ENCODE measurements around the gene LNX2. TPM values are rescaled to one million over a fixed set of nuclear protein-coding genes. Genes with fewer than 3 reads are reported as not detected.

Gene LNX2
- total and polyA plus RNA-seq, 12 donors, result 2.9 to 26.5 (median 16.6) TPM

DNA sequence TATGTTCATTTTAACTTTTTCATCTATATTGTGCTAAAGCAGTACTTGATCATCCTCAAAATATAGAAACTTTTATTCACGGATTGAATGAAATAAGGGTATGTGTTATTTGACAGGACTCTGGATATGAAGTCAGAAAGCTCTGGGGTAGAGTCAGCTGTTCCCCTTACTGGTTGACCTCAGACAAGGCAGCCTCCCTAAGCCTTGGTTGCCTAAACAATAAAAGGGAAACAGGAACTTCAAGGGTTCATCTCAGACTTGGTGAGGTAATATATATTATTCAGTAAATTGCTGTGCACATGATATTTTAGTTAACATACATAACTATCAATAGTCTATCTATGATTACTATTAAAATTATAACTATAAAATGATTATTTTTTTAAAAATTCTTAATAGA is 14.9 kb upstream of the LNX2 start:
- DNase-seq, result no peak
- TF ChIP-seq CTCF (IDR thresholded peaks at IDR 0.05) (no peak), POLR2A (IDR thresholded peaks at IDR 0.05) (no peak)
- 85 to 91% (median 89%) methylated on average over 1 of the region's 1 CpG for whole genome bisulfite sequencing, 4 donors
- H3K9me3 ChIP-seq (replicated peaks in 1 of 3), result no peaks in the 10 kb centered on the region
- no peaks in the 10 kb centered on the region for H3K36me3 ChIP-seq (replicated peaks in 1 of 2)
- H3K4me3 ChIP-seq, result no peak overlapping the region
- H3K4me1 ChIP-seq (replicated peaks in 1 of 2), result peaks cover 26 to 53% of the 10 kb centered on the region in 2 donors
- intact Hi-C loops (cut with DNase I), result no loop called here
- H3K27ac ChIP-seq, result no peak overlapping the region
- no peaks in the 10 kb centered on the region for H3K27me3 ChIP-seq

DNA sequence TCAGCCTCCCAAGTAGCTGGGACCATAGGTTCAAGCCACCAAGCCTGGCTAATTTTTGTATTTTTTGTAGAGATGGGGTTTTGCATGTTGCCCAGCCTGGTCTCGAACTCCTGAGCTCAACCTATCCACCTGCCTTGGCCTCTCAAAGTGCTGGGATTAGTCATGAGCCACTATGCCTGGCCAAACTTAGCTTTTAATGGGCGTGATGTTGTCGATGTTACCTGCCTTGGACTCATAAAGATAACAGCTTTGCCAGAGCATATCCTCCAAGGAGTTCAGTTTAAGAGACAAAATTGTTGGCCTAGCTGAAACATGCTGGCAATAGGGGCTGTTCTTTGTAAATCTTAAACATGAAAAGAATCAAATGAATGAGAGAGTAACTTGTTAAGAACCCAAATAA is 14.5 kb upstream of the LNX2 start:
- WGBS, 4 donors, result 83 to 93% (median 86%) methylated on average over 3 of the region's 3 CpGs
- no peaks in the 10 kb centered on the region for H3K9me3 ChIP-seq (replicated peaks in 1 of 3)
- no peak overlapping the region for H3K4me3 ChIP-seq
- intact Hi-C loops (cut with DNase I), result no loop called here
- no peaks in the 10 kb centered on the region for H3K27me3 ChIP-seq
- H3K27ac ChIP-seq, result peak overlapping the region in 1 of 5 donors; percentile 22
- no peaks in the 10 kb centered on the region for H3K36me3 ChIP-seq (replicated peaks in 1 of 2)
- no peak for TF ChIP-seq POLR2A (IDR thresholded peaks at IDR 0.05)
- TF ChIP-seq CTCF (IDR thresholded peaks at IDR 0.05), result no peak
- DNase-seq, result no peak
- H3K4me1 ChIP-seq (replicated peaks in 1 of 2), result peaks cover 25 to 52% of the 10 kb centered on the region in 2 donors

DNA sequence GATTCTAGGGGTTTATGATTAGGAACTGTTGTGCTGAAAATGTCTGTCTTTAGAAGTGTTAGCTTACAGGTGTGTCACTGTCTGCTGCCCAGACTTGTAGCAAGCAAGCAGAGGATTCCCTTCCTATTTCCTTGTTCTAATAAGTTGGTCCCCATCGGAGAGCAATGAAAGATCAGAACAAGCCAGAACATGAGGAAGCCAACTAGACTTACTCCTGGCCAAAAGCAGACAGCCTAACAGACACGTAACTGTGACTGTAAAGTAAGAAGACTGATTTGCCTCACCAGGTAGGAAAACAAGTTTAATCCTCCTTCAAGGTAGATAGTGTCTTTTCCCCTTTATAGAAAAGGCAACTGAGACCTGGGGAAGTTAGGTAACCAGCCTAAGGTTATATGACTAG is 13.9 kb upstream of the LNX2 start:
- no peaks in the 10 kb centered on the region for H3K27me3 ChIP-seq
- H3K4me3 ChIP-seq, result no peak overlapping the region
- H3K9me3 ChIP-seq (replicated peaks in 1 of 3), result no peaks in the 10 kb centered on the region
- intact Hi-C loops (cut with DNase I), result no loop called here
- TF ChIP-seq CTCF (IDR thresholded peaks at IDR 0.05), result no peak
- no peak for TF ChIP-seq POLR2A (IDR thresholded peaks at IDR 0.05)
- H3K36me3 ChIP-seq (replicated peaks in 1 of 2), result no peaks in the 10 kb centered on the region
- peak overlapping the region in 2 of 5 donors; percentile 22 to 27 for H3K27ac ChIP-seq
- H3K4me1 ChIP-seq (replicated peaks in 1 of 2), result peaks cover 19 to 52% of the 10 kb centered on the region in 2 donors
- no peak for DNase-seq
- WGBS, 4 donors, result 71 to 90% (median 77%) methylated on average over 2 of the region's 2 CpGs

DNA sequence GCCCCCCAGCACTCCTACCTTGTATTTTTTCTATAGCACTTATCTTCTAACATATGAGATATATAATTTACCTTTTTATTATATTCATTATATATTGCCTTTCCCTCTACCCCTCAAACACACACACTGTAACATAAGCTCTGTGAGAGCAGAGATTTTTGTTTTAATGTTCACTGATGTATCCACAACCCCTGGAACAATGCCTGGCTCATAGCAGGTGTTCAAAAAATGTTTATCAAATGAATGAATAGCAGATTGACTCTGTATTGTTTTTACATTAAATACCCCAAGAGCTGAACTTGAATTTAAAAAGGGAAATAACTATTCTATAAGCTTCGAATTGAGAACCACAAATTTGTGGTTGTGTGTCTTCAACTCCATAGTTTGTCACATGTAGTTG is 12.3 kb upstream of the LNX2 start:
- Histone ChIP-seq H3K36me3 (replicated peaks in 1 of 2) (no peaks in the 10 kb centered on the region), H3K4me1 (replicated peaks in 1 of 2) (peaks cover 9 to 41% of the 10 kb centered on the region in 2 donors), H3K4me3 (no peak overlapping the region), H3K27ac (no peak overlapping the region), H3K27me3 (no peaks in the 10 kb centered on the region), H3K9me3 (replicated peaks in 1 of 3) (no peaks in the 10 kb centered on the region)
- WGBS, 4 donors, result 85 to 100% (median 88%) methylated on average over 1 of the region's 1 CpG
- DNase-seq, result no peak
- no peak for TF ChIP-seq CTCF (IDR thresholded peaks at IDR 0.05)
- TF ChIP-seq POLR2A (IDR thresholded peaks at IDR 0.05), result no peak
- intact Hi-C loops (cut with DNase I), result no loop called here

Measured in adrenal gland (tissue), 12 donors.